Smooth muscle cell (in vitro differentiated cells): Measurements from ENCODE around the gene CCDC146. TPM values are rescaled to one million over a fixed set of nuclear protein-coding genes. Genes with fewer than 3 reads are reported as not detected.
"Not testable (repeated sequence)": the region's sequence is repeated elsewhere in the genome, so short reads cannot be mapped to it uniquely, and the experiment has no call there.

ENCODE experiments used
- DNase-seq: peaks from one replicate; lab custom pipeline; 2025; ENCODE audit not compliant: unreplicated experiment; lab: John Stamatoyannopoulos, UW
- H2AFZ ChIP-seq: fragments of 200-600 bp; sonication (generic); 2 replicates; pipeline ENCODE4 v1.6.0; 2016; ENCODE audit warnings: antibody characterized with exemption, low read depth, mild to moderate bottlenecking
- H3F3A ChIP-seq: fragments of 200-600 bp; sonication (generic); 2 replicates; pipeline ENCODE4 v1.6.0; 2017; ENCODE audit warnings: antibody characterized with exemption, low read depth
- H3K27ac ChIP-seq: fragments of 200-600 bp; sonication (generic); 2 replicates; pipeline ENCODE4 v1.5.1; 2016; ENCODE audit warnings: low read depth, mild to moderate bottlenecking
- H3K27me3 ChIP-seq: fragments of 200-600 bp; sonication (generic); 2 replicates; pipeline ENCODE4 v1.6.1; 2016; ENCODE audit warnings: low read depth, mild to moderate bottlenecking
- H3K36me3 ChIP-seq: fragments of 200-600 bp; sonication (generic); 2 replicates; pipeline ENCODE4 v1.5.1; 2016; ENCODE audit warnings: low read depth
- H3K4me1 ChIP-seq: fragments of 200-600 bp; sonication (generic); 2 replicates; pipeline ENCODE4 v1.5.1; 2016; ENCODE audit warnings: low read depth
- H3K4me2 ChIP-seq: fragments of 200-600 bp; sonication (generic); 2 replicates; pipeline ENCODE4 v1.6.0; 2016; ENCODE audit warnings: mild to moderate bottlenecking
- H3K4me3 ChIP-seq: fragments of 200-600 bp; sonication (generic); 2 replicates; pipeline ENCODE4 v1.5.1; 2016; ENCODE audit warnings: mild to moderate bottlenecking
- H3K79me2 ChIP-seq: fragments of 200-600 bp; sonication (generic); 2 replicates; pipeline ENCODE4 v1.6.0; 2016; ENCODE audit warnings: low read depth, mild to moderate bottlenecking
- H3K9ac ChIP-seq: fragments of 200-600 bp; sonication (generic); 2 replicates; pipeline ENCODE4 v1.6.0; 2016; ENCODE audit warnings: low read depth
- H3K9me3 ChIP-seq: fragments of 200-600 bp; sonication (generic); replicated peaks from 2 replicates; pipeline ENCODE4 v1.5.1; 2016; ENCODE audit warnings: low read depth
- H4K20me1 ChIP-seq: fragments of 200-600 bp; sonication (generic); 2 replicates; pipeline ENCODE4 v1.6.0; 2016; ENCODE audit warnings: low read depth
- WGBS: methylation state at CpG from one replicate; pipeline ENCODE4 v1.1.7; 2016; ENCODE audit warnings: low lambda C conversion rate; 5-methylcytosine and 5-hydroxymethylcytosine counted together
- polyA plus RNA-seq: library from polyadenylated mRNA; unstranded; fragments of >200 nt; fragmentation: Nextera tagmentation; extraction: Ambion mirVana; gene quantifications from 2 replicates; pipeline ENCODE4 v1.2.1, GENCODE V29; 2016
- total RNA-seq: library from RNA; depleted of rRNA; stranded (reverse); fragments of >200 nt; gene quantifications from 2 replicates; pipeline ENCODE4 v1.2.3, GENCODE V29; 2014

Gene CCDC146
- total and polyA plus RNA-seq, 2 experiments from 2014 or later: 0.77 to 7.3 TPM

DNA sequence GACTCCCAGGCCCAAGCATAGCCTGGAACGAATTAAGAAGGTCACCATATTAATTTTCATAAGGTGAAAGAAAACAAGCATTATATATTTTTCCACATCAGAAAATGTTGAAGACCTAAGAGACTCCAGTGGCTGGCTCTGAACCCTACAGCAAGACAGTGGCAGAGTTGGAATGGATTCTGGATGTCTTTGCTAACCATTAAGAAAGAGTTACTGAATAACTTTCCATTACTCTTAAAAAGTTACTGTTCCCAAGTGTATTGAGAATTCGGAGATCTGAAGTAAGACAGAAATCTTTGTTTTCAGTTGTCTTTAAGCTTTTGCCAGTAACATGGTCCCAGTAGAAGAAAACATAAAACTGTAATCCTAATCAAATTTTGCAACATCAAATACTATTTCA, 30.1 kb upstream of the CCDC146 start:
- H3K4me2 ChIP-seq, H3K79me2 ChIP-seq, H2AFZ ChIP-seq, H3K9ac ChIP-seq, H4K20me1 ChIP-seq, H3K27ac ChIP-seq, H3F3A ChIP-seq, H3K27me3 ChIP-seq, DNase-seq, H3K4me1 ChIP-seq, H3K9me3 ChIP-seq, H3K4me3 ChIP-seq, H3K36me3 ChIP-seq: not testable (repeated sequence)
- WGBS: 69% methylated on average over 2 of the region's 2 CpGs

DNA sequence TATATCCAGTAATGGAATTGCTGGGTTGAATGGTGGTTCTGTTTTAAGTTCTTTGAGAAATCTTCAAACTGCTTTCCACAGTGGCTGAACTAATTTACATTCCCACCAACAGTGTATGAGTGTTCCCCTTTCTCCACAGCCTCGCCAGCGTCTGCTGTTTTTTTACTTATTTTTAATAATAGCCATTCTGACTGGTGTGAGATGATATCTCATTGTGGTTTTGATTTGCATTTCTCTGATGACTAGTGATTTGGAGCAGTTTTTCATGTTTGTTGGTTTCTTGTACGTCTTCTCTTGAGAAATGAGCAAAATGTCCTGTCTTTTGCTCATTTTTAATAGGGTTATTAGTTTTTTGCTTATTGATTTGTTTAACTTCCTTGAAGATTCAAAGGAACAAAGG, 21.9 kb upstream of the CCDC146 start:
- H3K4me3 ChIP-seq, H4K20me1 ChIP-seq, H3K36me3 ChIP-seq, H3K9ac ChIP-seq, H3K4me2 ChIP-seq, H2AFZ ChIP-seq, H3K27ac ChIP-seq, H3K4me1 ChIP-seq, DNase-seq, H3K9me3 ChIP-seq, H3F3A ChIP-seq, H3K27me3 ChIP-seq, H3K79me2 ChIP-seq: not testable (repeated sequence)
- WGBS: 100% methylated on average over 3 of the region's 3 CpGs

DNA sequence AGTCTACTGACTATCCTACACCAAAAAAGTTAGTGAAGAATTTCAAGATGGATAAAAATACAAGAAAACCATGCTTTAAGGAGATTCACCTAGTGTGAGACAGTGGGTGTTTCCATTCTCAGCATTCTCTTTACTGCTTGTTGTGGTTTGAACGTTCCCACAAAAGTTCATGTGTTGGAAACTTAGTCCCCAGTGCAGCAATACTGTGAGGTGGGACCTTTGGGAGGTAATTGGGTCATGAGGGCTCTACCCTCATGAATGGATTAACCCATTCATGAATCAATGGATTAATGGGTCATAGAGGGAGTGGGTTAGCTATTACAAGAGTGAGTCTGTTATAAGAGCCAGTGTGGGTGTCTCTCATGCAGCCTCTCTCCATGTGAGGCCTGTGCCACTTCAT, 21.2 kb upstream of the CCDC146 start:
- H2AFZ ChIP-seq, H3K27me3 ChIP-seq, H3K4me1 ChIP-seq, H3K4me3 ChIP-seq, H3K9me3 ChIP-seq, H3K79me2 ChIP-seq, H3K9ac ChIP-seq, H3K4me2 ChIP-seq, H4K20me1 ChIP-seq, H3K27ac ChIP-seq, DNase-seq, H3F3A ChIP-seq, H3K36me3 ChIP-seq: not testable (repeated sequence)
- 93% methylated on average over 1 of the region's 1 CpG for WGBS

DNA sequence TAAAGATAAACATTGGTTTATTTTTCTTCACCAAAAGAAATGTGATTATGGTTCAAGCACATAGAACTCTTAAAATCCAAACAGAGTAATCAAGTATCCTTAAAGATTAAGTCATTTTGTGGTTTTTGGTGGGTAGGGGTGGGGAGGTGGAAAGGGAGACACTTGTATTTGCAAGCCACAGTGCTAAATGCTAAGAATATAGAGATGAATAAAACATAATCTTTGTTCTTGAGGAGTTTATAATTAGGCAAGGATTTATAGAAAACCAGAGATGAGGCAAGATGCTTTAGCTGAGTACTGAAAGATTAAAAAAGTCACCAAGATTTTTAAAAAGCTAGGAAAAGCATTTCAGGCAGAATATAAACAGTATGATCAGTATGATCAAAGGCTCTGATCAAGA, 19.7 kb upstream of the CCDC146 start:
- not testable (repeated sequence) for H4K20me1 ChIP-seq, H3F3A ChIP-seq, H3K4me1 ChIP-seq, H3K36me3 ChIP-seq, H3K4me2 ChIP-seq, H3K9ac ChIP-seq, H3K27ac ChIP-seq, H3K27me3 ChIP-seq, H2AFZ ChIP-seq, H3K4me3 ChIP-seq, H3K79me2 ChIP-seq, H3K9me3 ChIP-seq, DNase-seq

DNA sequence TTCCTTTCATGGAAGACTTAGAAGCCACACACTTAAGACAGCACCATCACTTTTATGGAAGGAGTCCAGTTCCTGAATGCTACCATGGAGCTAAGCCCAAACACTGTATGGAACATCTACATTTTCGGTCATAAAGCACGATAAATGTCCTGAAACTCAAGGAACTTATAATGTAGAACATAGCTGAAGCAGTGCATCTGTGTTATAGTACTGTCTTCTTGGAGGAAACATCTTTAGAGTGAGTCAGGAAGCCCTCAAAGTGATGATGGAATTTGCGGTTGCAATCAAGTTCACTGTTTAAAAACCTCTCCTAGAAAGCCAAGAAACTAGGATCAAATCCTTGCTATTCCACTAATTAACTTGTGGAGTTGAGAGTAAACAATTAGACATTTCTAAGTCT, 16.5 kb upstream of the CCDC146 start:
- H3K27me3 ChIP-seq: not testable (repeated sequence)

DNA sequence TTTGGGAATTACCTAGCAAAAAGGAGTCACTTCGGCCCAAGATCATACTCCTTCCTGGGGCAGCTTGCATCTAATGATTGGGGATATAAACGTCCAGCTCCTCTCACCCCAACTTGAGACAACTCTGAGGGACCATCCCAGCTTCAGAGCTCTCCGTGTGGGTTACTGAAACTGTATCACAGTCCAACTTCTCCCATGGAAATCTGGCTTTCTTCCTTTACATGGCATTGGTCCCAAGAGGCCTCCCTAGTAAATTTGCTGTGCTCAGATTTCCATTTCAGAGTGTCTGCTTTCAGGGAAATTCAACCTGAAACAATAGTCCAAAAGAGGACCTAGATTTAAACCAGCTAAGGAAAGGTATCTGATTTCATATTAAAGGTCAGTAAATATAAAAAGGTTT, 14.8 kb upstream of the CCDC146 start:
- not testable (repeated sequence) for H3K79me2 ChIP-seq, H3K27ac ChIP-seq, H3F3A ChIP-seq, H3K27me3 ChIP-seq, H3K4me1 ChIP-seq, H3K9ac ChIP-seq, H3K4me3 ChIP-seq, DNase-seq, H3K36me3 ChIP-seq, H2AFZ ChIP-seq, H4K20me1 ChIP-seq, H3K9me3 ChIP-seq, H3K4me2 ChIP-seq
- WGBS: 87% methylated on average over 3 of the region's 3 CpGs

More for the DNA sequence above, 16.5 kb upstream of the CCDC146 start:
- H3K4me1 ChIP-seq, DNase-seq, H3K27ac ChIP-seq, H3F3A ChIP-seq, H3K4me3 ChIP-seq, H3K79me2 ChIP-seq, H3K4me2 ChIP-seq, H4K20me1 ChIP-seq, H3K9ac ChIP-seq, H3K9me3 ChIP-seq, H3K36me3 ChIP-seq, H2AFZ ChIP-seq: not testable (repeated sequence)
- 94% methylated on average over 3 of the region's 3 CpGs for WGBS

DNA sequence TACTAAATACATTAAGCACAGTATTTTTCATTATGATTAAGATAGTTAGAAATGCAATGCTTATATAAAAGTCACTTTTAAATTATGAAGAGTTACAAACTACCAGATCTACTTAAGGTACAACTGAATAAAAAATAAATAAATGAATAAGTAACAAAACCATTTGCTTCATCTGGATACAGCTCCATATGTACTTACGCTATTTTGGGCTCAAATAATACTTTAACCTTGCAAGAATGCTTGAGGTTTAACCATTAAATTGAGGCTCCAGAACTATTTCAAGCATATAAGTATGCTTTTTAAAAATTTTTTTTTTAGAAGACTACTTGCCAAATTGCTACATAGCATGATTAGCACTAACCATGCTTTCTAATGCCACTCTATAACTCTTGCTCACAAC, 14.1 kb upstream of the CCDC146 start:
- not testable (repeated sequence) for H3F3A ChIP-seq, H3K79me2 ChIP-seq, H4K20me1 ChIP-seq, H3K27ac ChIP-seq, H3K4me1 ChIP-seq, H2AFZ ChIP-seq, DNase-seq, H3K4me3 ChIP-seq, H3K4me2 ChIP-seq, H3K9me3 ChIP-seq, H3K27me3 ChIP-seq, H3K9ac ChIP-seq, H3K36me3 ChIP-seq
- 90% methylated on average over 1 of the region's 1 CpG for WGBS
